ENCODE measurements around the gene GRM5. TPM values are rescaled to one million over a fixed set of nuclear protein-coding genes. Genes with fewer than 3 reads are reported as not detected.

GRM5 gene
- total and polyA plus RNA-seq, 4 donors = not detected

DNA sequence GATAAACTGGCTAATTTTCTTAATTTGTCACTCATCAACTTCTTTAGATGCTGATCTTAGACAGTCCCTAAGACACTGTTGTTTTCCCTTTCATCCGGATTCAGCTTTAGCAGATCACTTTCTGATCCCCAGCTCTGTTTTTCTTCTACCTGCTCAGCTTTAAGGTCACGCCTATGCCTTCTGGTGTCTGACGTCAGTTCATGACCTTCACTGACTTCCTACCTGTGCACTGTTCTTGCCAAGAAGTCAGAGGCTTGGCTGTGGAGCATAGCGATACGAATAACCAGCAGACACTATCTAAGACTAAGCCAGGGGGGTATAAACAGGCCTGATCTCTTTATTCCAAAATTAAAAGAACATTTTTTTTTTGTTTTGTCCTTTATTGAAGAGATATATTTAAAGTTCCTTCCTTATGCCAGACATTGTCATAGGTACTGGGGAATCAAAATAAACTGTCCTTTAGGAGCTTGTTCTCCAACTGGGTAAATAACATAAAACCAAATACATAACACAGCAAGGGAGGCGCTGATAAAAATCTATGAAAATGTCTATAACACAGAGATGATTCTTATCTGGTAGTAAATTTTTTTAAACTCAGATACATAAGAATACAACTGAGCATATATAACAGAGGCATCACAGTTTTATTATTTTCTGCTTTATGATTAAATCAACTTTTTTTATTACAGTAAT lies 376.1 kb downstream of the GRM5 start:
- Histone ChIP-seq H3K27me3 (ENCODE audit: control insufficient read depth in 4 of 4, insufficient read depth in 4 of 4, low read length in 3 of 4) (no peaks in the 10 kb centered on the region), H3K36me3 (ENCODE audit: control insufficient read depth in 4 of 4, insufficient read depth in 3 of 4, low read depth in 1 of 4, low read length in 3 of 4) (no peaks in the 10 kb centered on the region), H3K27ac (ENCODE audit: low read depth in 1 of 2, low read length in 2 of 2) (no peak overlapping the region), H3K9me3 (ENCODE audit: control insufficient read depth in 4 of 4, low read length in 3 of 4) (no peaks in the 10 kb centered on the region), H3K4me3 (ENCODE audit: low read depth in 1 of 3, low read length in 3 of 3) (no peak overlapping the region), H3K9ac (ENCODE audit: low read depth in 1 of 2, low read length in 2 of 2) (no peak overlapping the region), H3K4me1 (ENCODE audit: control insufficient read depth in 4 of 4, insufficient read depth in 4 of 4, low read length in 3 of 4) (no peaks in the 10 kb centered on the region)
- 54% methylated on average over 6 of the region's 6 CpGs for WGBS
- no peak for TF ChIP-seq NR2F2 (IDR thresholded peaks at IDR 0.05)
- no peak for DNase-seq (ENCODE audit: low spot score)

GRCh38 chr11:88683024-88683423 lies 382.8 kb downstream of the GRM5 start:
- DNase-seq (ENCODE audit: low spot score) = no peak
- no peaks in the 10 kb centered on the region for H3K4me1 ChIP-seq (ENCODE audit: control insufficient read depth in 4 of 4, insufficient read depth in 4 of 4, low read length in 3 of 4)
- TF ChIP-seq TAF1 (conservative IDR thresholded peaks at IDR 0.05) = no peak
- TF ChIP-seq, protein P1, sequence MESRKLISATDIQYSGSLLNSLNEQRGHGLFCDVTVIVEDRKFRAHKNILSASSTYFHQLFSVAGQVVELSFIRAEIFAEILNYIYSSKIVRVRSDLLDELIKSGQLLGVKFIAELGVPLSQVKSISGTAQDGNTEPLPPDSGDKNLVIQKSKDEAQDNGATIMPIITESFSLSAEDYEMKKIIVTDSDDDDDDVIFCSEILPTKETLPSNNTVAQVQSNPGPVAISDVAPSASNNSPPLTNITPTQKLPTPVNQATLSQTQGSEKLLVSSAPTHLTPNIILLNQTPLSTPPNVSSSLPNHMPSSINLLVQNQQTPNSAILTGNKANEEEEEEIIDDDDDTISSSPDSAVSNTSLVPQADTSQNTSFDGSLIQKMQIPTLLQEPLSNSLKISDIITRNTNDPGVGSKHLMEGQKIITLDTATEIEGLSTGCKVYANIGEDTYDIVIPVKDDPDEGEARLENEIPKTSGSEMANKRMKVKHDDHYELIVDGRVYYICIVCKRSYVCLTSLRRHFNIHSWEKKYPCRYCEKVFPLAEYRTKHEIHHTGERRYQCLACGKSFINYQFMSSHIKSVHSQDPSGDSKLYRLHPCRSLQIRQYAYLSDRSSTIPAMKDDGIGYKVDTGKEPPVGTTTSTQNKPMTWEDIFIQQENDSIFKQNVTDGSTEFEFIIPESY (IDR thresholded peaks at IDR 0.05) = no peak
- TF ChIP-seq RAD21 (IDR thresholded peaks at IDR 0.05) = no peak
- no peak for TF ChIP-seq YY1 (IDR thresholded peaks at IDR 0.05)
- no peak for TF ChIP-seq MAX (IDR thresholded peaks at IDR 0.05)
- TF ChIP-seq ATF3 (IDR thresholded peaks at IDR 0.05) = no peak
- no peak for TF ChIP-seq FOXA2 (IDR thresholded peaks at IDR 0.05)
- TF ChIP-seq, protein P2, sequence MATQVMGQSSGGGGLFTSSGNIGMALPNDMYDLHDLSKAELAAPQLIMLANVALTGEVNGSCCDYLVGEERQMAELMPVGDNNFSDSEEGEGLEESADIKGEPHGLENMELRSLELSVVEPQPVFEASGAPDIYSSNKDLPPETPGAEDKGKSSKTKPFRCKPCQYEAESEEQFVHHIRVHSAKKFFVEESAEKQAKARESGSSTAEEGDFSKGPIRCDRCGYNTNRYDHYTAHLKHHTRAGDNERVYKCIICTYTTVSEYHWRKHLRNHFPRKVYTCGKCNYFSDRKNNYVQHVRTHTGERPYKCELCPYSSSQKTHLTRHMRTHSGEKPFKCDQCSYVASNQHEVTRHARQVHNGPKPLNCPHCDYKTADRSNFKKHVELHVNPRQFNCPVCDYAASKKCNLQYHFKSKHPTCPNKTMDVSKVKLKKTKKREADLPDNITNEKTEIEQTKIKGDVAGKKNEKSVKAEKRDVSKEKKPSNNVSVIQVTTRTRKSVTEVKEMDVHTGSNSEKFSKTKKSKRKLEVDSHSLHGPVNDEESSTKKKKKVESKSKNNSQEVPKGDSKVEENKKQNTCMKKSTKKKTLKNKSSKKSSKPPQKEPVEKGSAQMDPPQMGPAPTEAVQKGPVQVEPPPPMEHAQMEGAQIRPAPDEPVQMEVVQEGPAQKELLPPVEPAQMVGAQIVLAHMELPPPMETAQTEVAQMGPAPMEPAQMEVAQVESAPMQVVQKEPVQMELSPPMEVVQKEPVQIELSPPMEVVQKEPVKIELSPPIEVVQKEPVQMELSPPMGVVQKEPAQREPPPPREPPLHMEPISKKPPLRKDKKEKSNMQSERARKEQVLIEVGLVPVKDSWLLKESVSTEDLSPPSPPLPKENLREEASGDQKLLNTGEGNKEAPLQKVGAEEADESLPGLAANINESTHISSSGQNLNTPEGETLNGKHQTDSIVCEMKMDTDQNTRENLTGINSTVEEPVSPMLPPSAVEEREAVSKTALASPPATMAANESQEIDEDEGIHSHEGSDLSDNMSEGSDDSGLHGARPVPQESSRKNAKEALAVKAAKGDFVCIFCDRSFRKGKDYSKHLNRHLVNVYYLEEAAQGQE (IDR thresholded peaks at IDR 0.05) = no peak
- no peak for TF ChIP-seq SP1 (IDR thresholded peaks at IDR 0.05)
- TF ChIP-seq JUND (IDR thresholded peaks at IDR 0.05) = no peak
- H3K36me3 ChIP-seq (ENCODE audit: control insufficient read depth in 4 of 4, insufficient read depth in 3 of 4, low read depth in 1 of 4, low read length in 3 of 4) = no peaks in the 10 kb centered on the region
- H3K9me3 ChIP-seq (ENCODE audit: control insufficient read depth in 4 of 4, low read length in 3 of 4) = no peaks in the 10 kb centered on the region
- no peak overlapping the region for H3K4me3 ChIP-seq (ENCODE audit: low read depth in 1 of 3, low read length in 3 of 3)
- 52% methylated on average over 1 of the region's 1 CpG for WGBS
- H3K9ac ChIP-seq (ENCODE audit: low read depth in 1 of 2, low read length in 2 of 2) = no peak overlapping the region
- no peak overlapping the region for H3K27ac ChIP-seq (ENCODE audit: low read depth in 1 of 2, low read length in 2 of 2)
- no peaks in the 10 kb centered on the region for H3K27me3 ChIP-seq (ENCODE audit: control insufficient read depth in 4 of 4, insufficient read depth in 4 of 4, low read length in 3 of 4)

DNA sequence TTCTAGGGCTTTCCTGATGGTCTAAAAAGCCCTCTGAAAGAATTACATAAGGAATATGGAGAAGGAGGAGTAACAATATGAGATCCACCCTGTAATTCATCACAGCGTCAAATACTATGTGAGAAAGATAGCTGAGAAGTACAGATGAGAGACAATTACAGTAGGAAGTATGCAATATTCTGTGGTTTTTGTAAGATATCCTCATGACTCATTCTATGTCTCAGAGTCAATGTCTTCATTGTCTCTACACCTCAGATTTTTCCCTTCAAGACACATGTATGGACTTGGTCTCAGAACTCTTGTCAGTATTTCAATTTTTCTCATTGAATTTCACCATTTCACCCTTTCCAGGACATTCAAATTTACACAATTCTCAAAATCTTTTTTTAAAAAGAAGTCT lies 385.0 kb downstream of the GRM5 start:
- H3K36me3 ChIP-seq (ENCODE audit: control insufficient read depth in 4 of 4, insufficient read depth in 3 of 4, low read depth in 1 of 4, low read length in 3 of 4) = no peaks in the 10 kb centered on the region
- 86% methylated on average over 1 of the region's 1 CpG for WGBS
- no peaks in the 10 kb centered on the region for H3K9me3 ChIP-seq (ENCODE audit: control insufficient read depth in 4 of 4, low read length in 3 of 4)
- H3K4me3 ChIP-seq (ENCODE audit: low read depth in 1 of 3, low read length in 3 of 3) = no peak overlapping the region
- no peaks in the 10 kb centered on the region for H3K4me1 ChIP-seq (ENCODE audit: control insufficient read depth in 4 of 4, insufficient read depth in 4 of 4, low read length in 3 of 4)
- TF ChIP-seq NR2F2 (IDR thresholded peaks at IDR 0.05) = no peak
- no peak for DNase-seq (ENCODE audit: low spot score)
- H3K27me3 ChIP-seq (ENCODE audit: control insufficient read depth in 4 of 4, insufficient read depth in 4 of 4, low read length in 3 of 4) = no peaks in the 10 kb centered on the region
- H3K9ac ChIP-seq (ENCODE audit: low read depth in 1 of 2, low read length in 2 of 2) = no peak overlapping the region
- no peak overlapping the region for H3K27ac ChIP-seq (ENCODE audit: low read depth in 1 of 2, low read length in 2 of 2)
